Iris pigment epithelial cell (primary cell): ENCODE data around the gene SERPINB10.
"Not testable (repeated sequence)": the region's sequence is repeated elsewhere in the genome, so short reads cannot be mapped to it uniquely, and the experiment has no call there.

Source experiments
- DNase-seq: peaks from one replicate; pipeline ENCODE4 v3.0.0-alpha.2; 2011; ENCODE audit warnings: low read depth

The SERPINB10 gene

GRCh38 chr18:63892566-63892965 lies 15.2 kb upstream of the SERPINB10 start:
- no peak for DNase-seq

- DNase-seq: no peak
Observed at GRCh38 chr18:63894106-63894772, 13.5 kb upstream of the SERPINB10 start.

- DNase-seq: no peak
Observed at GRCh38 chr18:63895190-63895589, 12.6 kb upstream of the SERPINB10 start.

- DNase-seq: no peak
Observed at GRCh38 chr18:63897072-63897471, 10.7 kb upstream of the SERPINB10 start.

- no peak for DNase-seq
Observed at GRCh38 chr18:63899206-63899605, 8.6 kb upstream of the SERPINB10 start.

GRCh38 chr18:63903851-63904570 lies 3.7 kb upstream of the SERPINB10 start:
- DNase-seq: no peak

- DNase-seq: no peak
Observed at GRCh38 chr18:63904694-63905093, 3.1 kb upstream of the SERPINB10 start.

- DNase-seq: no peak
Observed at GRCh38 chr18:63905361-63905760, 2.4 kb upstream of the SERPINB10 start.

- DNase-seq: no peak
Observed at GRCh38 chr18:63906056-63906455, 1.7 kb upstream of the SERPINB10 start.

GRCh38 chr18:63908858-63909257 lies 1.1 kb downstream of the SERPINB10 start:
- DNase-seq: no peak

- DNase-seq: no peak
Observed at GRCh38 chr18:63909870-63910269, 2.1 kb downstream of the SERPINB10 start.

- no peak for DNase-seq
Observed at GRCh38 chr18:63917817-63918216, 10.1 kb downstream of the SERPINB10 start.

GRCh38 chr18:63922049-63922448 lies 14.3 kb downstream of the SERPINB10 start:
- no peak for DNase-seq

- DNase-seq: peak; percentile 20
Observed at GRCh38 chr18:63924551-63924950, 16.8 kb downstream of the SERPINB10 start.

GRCh38 chr18:63928331-63928730 lies 20.6 kb downstream of the SERPINB10 start:
- no peak for DNase-seq

- not testable (repeated sequence) for DNase-seq
Observed at GRCh38 chr18:63929369-63929768, 21.6 kb downstream of the SERPINB10 start.

GRCh38 chr18:63930773-63931354 lies 23.1 kb downstream of the SERPINB10 start:
- no peak for DNase-seq

GRCh38 chr18:63936156-63936931 lies 28.6 kb downstream of the SERPINB10 start:
- DNase-seq: peak; percentile 52

- DNase-seq: no peak
Observed at GRCh38 chr18:63936932-63937393, 29.2 kb downstream of the SERPINB10 start.

- DNase-seq: no peak
Observed at GRCh38 chr18:63940008-63940407, 32.2 kb downstream of the SERPINB10 start.

- DNase-seq: not testable (repeated sequence)
Observed at GRCh38 chr18:63940543-63941050, 32.8 kb downstream of the SERPINB10 start.
